Measurements from ENCODE around the gene ITM2B. TPM values are rescaled to one million over a fixed set of nuclear protein-coding genes. Genes with fewer than 3 reads are reported as not detected.
"Not testable (repeated sequence)": the region's sequence is repeated elsewhere in the genome, so short reads cannot be mapped to it uniquely, and the experiment has no call there.

ITM2B gene
- 10 to 100 TPM; 87.6 to 92.6 TPM for total RNA-seq

DNA sequence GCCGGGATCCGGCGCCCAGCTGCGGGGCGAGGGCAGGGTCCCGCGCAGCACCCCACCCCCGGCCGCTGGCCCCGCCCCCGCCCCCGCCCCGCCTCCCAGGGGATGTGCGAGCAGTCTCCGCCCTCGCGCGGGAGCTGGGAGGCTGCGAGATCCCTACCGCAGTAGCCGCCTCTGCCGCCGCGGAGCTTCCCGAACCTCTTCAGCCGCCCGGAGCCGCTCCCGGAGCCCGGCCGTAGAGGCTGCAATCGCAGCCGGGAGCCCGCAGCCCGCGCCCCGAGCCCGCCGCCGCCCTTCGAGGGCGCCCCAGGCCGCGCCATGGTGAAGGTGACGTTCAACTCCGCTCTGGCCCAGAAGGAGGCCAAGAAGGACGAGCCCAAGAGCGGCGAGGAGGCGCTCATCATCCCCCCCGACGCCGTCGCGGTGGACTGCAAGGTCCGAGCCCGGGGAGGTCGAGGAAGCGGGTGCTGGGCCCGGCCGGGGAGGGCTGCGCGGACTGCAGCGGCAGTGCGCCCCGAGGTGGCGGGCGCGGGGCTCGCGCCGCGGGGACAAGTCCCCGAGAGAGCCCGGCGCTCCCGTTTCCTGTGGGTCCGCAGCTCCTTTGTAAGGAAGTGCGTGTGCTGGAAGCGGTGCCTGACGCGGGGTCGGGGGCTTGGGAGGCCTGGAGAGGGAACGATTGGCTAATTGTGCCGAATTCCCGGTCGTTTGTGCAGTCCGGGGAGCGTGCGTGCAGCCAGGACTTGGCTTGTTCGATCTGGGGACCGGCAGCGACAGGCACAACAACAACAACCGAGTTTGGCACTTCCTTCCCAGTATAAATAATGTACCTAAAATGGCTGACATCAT, at the start of gene ITM2B:
ITM2B (plus strand) TSS at position 161 of the 843 bp plus-strand sequence; CDS start at position 316, 155 bp downstream.
- peaks cover 57% of the 10 kb centered on the region for H3K4me1 Mint-ChIP-seq (ENCODE audit: low read depth)
- H3K4me3 Mint-ChIP-seq: peak within 1 kb of the TSS; percentile 93
- ChIA-PET CTCF (interaction anchor here (0.7 to 3.1 kb wide), 8 partner anchors 12 to 195 kb away, joined by 3 to 20 read pairs (median 4); partner anchors contain the start of genes MED4 and NUDT15), POLR2A (interaction anchor here (0.6 to 2.3 kb wide), 10 partner anchors 10 to 747 kb away, joined by 3 to 15 read pairs (median 3); partner anchors contain the start of genes MED4, NUDT15 and RB1)
- H3K27me3 Mint-ChIP-seq: no peaks in the 10 kb centered on the region
- DNase-seq: peak; percentile 74
- H3K27ac Mint-ChIP-seq: peak within 1 kb of the TSS; percentile 95
- H3K36me3 Mint-ChIP-seq: no peaks in the 10 kb centered on the region
- H3K9me3 Mint-ChIP-seq: no peaks in the 10 kb centered on the region
- intact Hi-C loops (cut with micrococcal nuclease): loop anchor here (5.0 to 10.0 kb wide), 4 partner anchors 196 to 1209 kb away; partner anchors contain the start of genes CAB39L, CYSLTR2, NUDT15 and SETDB2

- Mint-ChIP-seq H3K36me3 (no peaks in the 10 kb centered on the region), H3K27ac (no peak overlapping the region), H3K27me3 (no peaks in the 10 kb centered on the region), H3K9me3 (no peaks in the 10 kb centered on the region), H3K4me1 (ENCODE audit: low read depth) (peaks cover 51% of the 10 kb centered on the region), H3K4me3 (no peak overlapping the region)
- ChIA-PET POLR2A (interaction anchor here (0.5 kb wide), 1 partner anchor 41 kb away, joined by 3 read pairs; no protein-coding TSS in a partner anchor), CTCF (interaction anchor here (1.0 to 1.5 kb wide), 2 partner anchors 10 to 28 kb away, joined by 3 to 4 read pairs; no protein-coding TSS in a partner anchor)
- no peak for DNase-seq
- intact Hi-C loops (cut with micrococcal nuclease): no loop called here
These were observed 48.7 kb upstream of the ITM2B start for GRCh38 chr13:48184260-48184659.

DNA sequence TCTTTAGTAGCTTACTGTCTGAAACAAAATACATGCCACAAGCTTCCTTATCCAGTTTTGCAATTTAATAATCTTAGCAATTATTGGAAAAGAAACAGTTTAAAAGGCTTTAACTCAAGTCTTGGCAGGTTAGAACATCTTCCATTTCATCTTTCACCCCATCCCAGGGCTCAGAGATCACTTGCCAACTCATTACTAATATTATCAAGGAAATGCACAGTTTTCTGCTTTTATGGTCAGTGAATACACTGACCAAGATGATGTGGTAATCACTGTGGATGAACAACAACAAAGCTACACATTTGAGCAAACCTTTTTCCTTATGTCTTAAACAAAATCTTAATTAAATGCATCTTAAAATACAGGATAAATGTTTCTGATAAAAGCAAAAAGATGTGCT, 48.0 kb upstream of the ITM2B start:
- Mint-ChIP-seq H3K4me3 (no peak overlapping the region), H3K9me3 (no peaks in the 10 kb centered on the region), H3K36me3 (no peaks in the 10 kb centered on the region), H3K27ac (no peak overlapping the region), H3K4me1 (ENCODE audit: low read depth) (peaks cover 51% of the 10 kb centered on the region), H3K27me3 (no peaks in the 10 kb centered on the region)
- intact Hi-C loops (cut with micrococcal nuclease): loop anchor here (5.0 kb wide), 1 partner anchor 48 kb away; no protein-coding TSS in a partner anchor
- ChIA-PET CTCF (interaction anchor here (1.0 to 1.5 kb wide), 2 partner anchors 9 to 28 kb away, joined by 3 to 4 read pairs; no protein-coding TSS in a partner anchor), POLR2A (interaction anchor here (1.0 kb wide), 1 partner anchor 18 kb away, joined by 3 read pairs; no protein-coding TSS in a partner anchor)
- no peak for DNase-seq

DNA sequence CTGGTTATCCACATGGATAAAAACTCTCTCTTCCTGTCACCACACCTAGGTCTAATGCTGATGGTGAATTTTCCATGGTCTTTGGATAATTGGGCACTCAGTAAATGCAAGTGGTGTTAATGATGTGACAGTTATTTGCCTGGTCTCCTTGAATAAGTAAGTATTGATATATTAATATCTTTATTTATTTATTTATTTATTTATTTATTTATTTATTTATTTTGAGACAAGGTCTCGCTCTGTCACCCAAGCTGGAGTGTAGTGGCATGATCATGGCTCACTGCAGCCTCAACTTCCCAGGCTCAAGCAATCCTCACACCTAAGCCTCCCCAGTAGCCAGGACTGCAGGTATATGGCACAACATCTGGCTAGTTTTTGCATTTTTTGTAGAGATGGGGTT, 46.3 kb upstream of the ITM2B start:
- H3K27me3 Mint-ChIP-seq: no peaks in the 10 kb centered on the region
- no peak for DNase-seq
- no peak overlapping the region for H3K27ac Mint-ChIP-seq
- ChIA-PET POLR2A (no interaction called here), CTCF (no interaction called here)
- H3K9me3 Mint-ChIP-seq: no peaks in the 10 kb centered on the region
- H3K36me3 Mint-ChIP-seq: no peaks in the 10 kb centered on the region
- H3K4me3 Mint-ChIP-seq: no peak overlapping the region
- H3K4me1 Mint-ChIP-seq (ENCODE audit: low read depth): peaks cover 47% of the 10 kb centered on the region
- intact Hi-C loops (cut with micrococcal nuclease): loop anchor here (1.0 to 5.0 kb wide), 5 partner anchors 24 to 49 kb away; no protein-coding TSS in a partner anchor

- CTCF ChIA-PET: interaction anchor here (1.4 kb wide), 1 partner anchor 61 kb away, joined by 4 read pairs; no protein-coding TSS in a partner anchor
- DNase-seq: no peak
- Mint-ChIP-seq H3K4me1 (ENCODE audit: low read depth) (peaks cover 45% of the 10 kb centered on the region), H3K4me3 (no peak overlapping the region), H3K9me3 (no peaks in the 10 kb centered on the region), H3K27ac (no peak overlapping the region), H3K36me3 (no peaks in the 10 kb centered on the region), H3K27me3 (no peaks in the 10 kb centered on the region)
- intact Hi-C loops (cut with micrococcal nuclease): loop anchor here (5.0 kb wide), 1 partner anchor 51 kb away; no protein-coding TSS in a partner anchor
- POLR2A ChIA-PET: no interaction called here
These were observed 44.9 kb upstream of the ITM2B start for GRCh38 chr13:48188131-48188530.

GRCh38 chr13:48188601-48189000, 44.4 kb upstream of the ITM2B start:
- Mint-ChIP-seq H3K36me3 (no peaks in the 10 kb centered on the region), H3K4me1 (ENCODE audit: low read depth) (peaks cover 45% of the 10 kb centered on the region), H3K27ac (no peak overlapping the region), H3K27me3 (no peaks in the 10 kb centered on the region), H3K9me3 (no peaks in the 10 kb centered on the region), H3K4me3 (no peak overlapping the region)
- DNase-seq: no peak
- ChIA-PET CTCF (interaction anchor here (1.4 kb wide), 1 partner anchor 62 kb away, joined by 4 read pairs; no protein-coding TSS in a partner anchor), POLR2A (no interaction called here)
- intact Hi-C loops (cut with micrococcal nuclease): loop anchor here (5.0 kb wide), 1 partner anchor 51 kb away; no protein-coding TSS in a partner anchor

- H3K9me3 Mint-ChIP-seq: no peaks in the 10 kb centered on the region
- peaks cover 44% of the 10 kb centered on the region for H3K4me1 Mint-ChIP-seq (ENCODE audit: low read depth)
- H3K27me3 Mint-ChIP-seq: no peaks in the 10 kb centered on the region
- intact Hi-C loops (cut with micrococcal nuclease): loop anchor here (5.0 kb wide), 1 partner anchor 52 kb away; no protein-coding TSS in a partner anchor
- H3K4me3 Mint-ChIP-seq: no peak overlapping the region
- ChIA-PET POLR2A (no interaction called here), CTCF (interaction anchor here (1.4 kb wide), 1 partner anchor 62 kb away, joined by 4 read pairs; no protein-coding TSS in a partner anchor)
- DNase-seq: no peak
- H3K27ac Mint-ChIP-seq: no peak overlapping the region
- H3K36me3 Mint-ChIP-seq: no peaks in the 10 kb centered on the region
These were observed 43.8 kb upstream of the ITM2B start for GRCh38 chr13:48189171-48189570.

DNA sequence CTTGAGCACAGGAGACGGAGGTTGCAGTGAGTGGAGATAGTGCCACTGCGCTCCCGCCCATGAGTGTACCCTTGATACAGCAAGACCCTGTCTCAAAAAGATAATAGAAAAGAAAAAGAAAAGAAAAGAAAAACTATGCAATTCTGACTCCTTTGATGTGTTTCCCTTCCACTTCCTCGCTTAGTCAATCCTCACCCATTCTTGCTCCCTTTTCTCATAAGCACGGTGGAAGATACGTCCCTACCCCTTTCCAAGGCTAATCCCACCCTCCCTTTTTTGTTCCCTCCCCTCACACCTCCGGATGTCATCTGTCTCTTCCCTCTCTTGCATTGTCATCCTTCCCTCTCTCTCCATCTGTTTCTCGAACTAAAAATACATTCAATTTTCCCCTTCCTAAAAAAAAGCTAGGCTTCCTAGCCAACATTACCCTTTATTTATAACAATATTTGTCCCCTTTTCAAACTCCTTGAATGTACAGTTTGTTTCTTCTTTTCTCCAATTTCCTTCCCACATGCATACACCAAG, 40.5 kb upstream of the ITM2B start:
- CTCF ChIA-PET: interaction anchor here (1.1 kb wide), 1 partner anchor 98 kb away, joined by 3 read pairs; the partner anchor contains the start of gene MED4
- Mint-ChIP-seq H3K27me3 (no peaks in the 10 kb centered on the region), H3K9me3 (no peaks in the 10 kb centered on the region), H3K4me3 (no peak overlapping the region), H3K27ac (no peak overlapping the region), H3K4me1 (ENCODE audit: low read depth) (peaks cover 24% of the 10 kb centered on the region), H3K36me3 (no peaks in the 10 kb centered on the region)
- no peak for DNase-seq
- intact Hi-C loops (cut with micrococcal nuclease): no loop called here
- POLR2A ChIA-PET: no interaction called here

DNA sequence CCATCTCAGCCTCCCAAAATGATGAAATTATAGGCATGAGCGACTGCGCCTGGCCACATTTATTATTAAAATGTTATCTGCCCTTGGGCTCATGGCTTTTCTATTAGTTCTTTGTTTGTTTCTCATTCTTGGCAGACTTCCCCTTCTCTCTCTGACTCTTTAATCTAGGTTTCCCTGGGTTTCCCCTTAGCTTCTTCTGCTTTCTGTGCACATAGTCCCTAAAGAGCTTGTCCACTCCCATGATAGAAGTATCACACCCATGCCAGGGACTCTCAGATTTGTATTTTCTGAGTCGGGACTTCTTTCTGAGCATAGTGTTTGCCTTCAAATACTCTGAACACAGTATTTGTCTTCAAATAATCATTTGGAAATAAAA, 38.6 kb upstream of the ITM2B start:
- CTCF ChIA-PET: interaction anchor here (1.0 kb wide), 1 partner anchor 10 kb away, joined by 3 read pairs; no protein-coding TSS in a partner anchor
- no peak for DNase-seq
- Mint-ChIP-seq H3K27ac (no peak overlapping the region), H3K4me1 (ENCODE audit: low read depth) (peaks cover 14% of the 10 kb centered on the region), H3K9me3 (no peaks in the 10 kb centered on the region), H3K4me3 (no peak overlapping the region), H3K27me3 (no peaks in the 10 kb centered on the region), H3K36me3 (no peaks in the 10 kb centered on the region)
- intact Hi-C loops (cut with micrococcal nuclease): no loop called here
- POLR2A ChIA-PET: no interaction called here

DNA sequence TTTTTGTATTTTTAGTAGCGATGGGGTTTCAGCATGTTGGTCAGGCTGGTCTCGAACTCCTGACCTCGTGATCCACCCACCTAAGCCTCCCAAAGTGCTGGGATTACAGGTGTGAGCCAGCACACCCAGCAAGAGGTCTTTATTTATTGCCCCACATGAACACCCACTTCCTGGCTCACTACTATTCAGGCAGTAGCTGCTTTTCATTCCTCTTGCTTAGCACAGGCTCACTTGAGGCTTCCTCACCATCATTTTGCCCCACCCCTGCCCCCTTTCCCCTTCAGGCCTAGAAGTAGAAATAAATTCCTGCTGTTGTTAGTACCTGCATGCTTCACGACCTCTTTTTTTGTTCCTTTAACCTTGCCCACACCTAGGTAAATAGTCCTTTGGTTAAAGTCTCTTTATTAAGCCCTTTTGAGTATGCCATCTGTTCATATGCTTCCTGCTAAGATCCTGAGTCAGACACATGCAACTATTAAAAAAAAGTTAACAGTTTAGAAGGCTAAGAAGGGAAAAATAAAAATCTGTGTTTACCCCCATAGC, 33.5 kb upstream of the ITM2B start:
- Mint-ChIP-seq H3K27me3 (peaks cover 2% of the 10 kb centered on the region), H3K36me3 (no peaks in the 10 kb centered on the region), H3K4me3 (no peak overlapping the region), H3K27ac (no peak overlapping the region), H3K4me1 (ENCODE audit: low read depth) (peaks cover 5% of the 10 kb centered on the region), H3K9me3 (no peaks in the 10 kb centered on the region)
- CTCF ChIA-PET: no interaction called here
- no peak for DNase-seq
- intact Hi-C loops (cut with micrococcal nuclease): no loop called here
- POLR2A ChIA-PET: no interaction called here

DNA sequence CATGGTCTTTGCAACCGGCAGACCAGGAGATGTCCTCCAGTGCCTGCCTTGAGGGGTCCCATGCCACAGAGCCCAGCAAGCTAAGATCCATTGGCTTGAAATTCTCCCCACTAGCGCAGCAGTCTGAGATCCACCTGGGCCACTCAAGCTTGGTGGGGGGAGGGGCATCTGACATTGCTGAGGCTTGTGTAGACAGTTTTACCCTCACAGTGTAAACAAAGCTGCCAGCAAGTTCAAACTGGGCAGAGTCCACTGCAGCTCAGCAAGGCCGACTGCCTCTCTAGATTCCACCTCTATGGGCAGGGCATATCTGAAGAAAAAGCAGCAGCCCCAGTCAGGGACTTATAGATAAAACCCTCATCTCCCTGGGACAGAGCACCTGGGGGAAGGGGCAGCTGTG, 32.0 kb upstream of the ITM2B start:
- H3K9me3 Mint-ChIP-seq: peaks cover 1% of the 10 kb centered on the region
- no peak overlapping the region for H3K27ac Mint-ChIP-seq
- H3K27me3 Mint-ChIP-seq: peaks cover 2% of the 10 kb centered on the region
- no peak for DNase-seq
- CTCF ChIA-PET: no interaction called here
- H3K36me3 Mint-ChIP-seq: peaks cover 4% of the 10 kb centered on the region
- POLR2A ChIA-PET: no interaction called here
- peaks cover 4% of the 10 kb centered on the region for H3K4me1 Mint-ChIP-seq (ENCODE audit: low read depth)
- no peak overlapping the region for H3K4me3 Mint-ChIP-seq
- intact Hi-C loops (cut with micrococcal nuclease): no loop called here

- POLR2A ChIA-PET; intact Hi-C loops (cut with micrococcal nuclease); H3K27me3 Mint-ChIP-seq; CTCF ChIA-PET; DNase-seq; H3K27ac Mint-ChIP-seq; H3K4me3 Mint-ChIP-seq: not testable (repeated sequence)
- H3K9me3 Mint-ChIP-seq: peaks cover 18% of the 10 kb centered on the region
- H3K4me1 Mint-ChIP-seq (ENCODE audit: low read depth): peaks cover 17% of the 10 kb centered on the region
- H3K36me3 Mint-ChIP-seq: peaks cover 15% of the 10 kb centered on the region
These were observed 25.8 kb upstream of the ITM2B start for GRCh38 chr13:48207207-48207606.

All from activated CD4-positive, alpha-beta memory T cell treated with anti-CD3 and anti-CD28 coated beads for 36 hours (primary cell).